ENCODE data around the gene PSMF1.

The PSMF1 gene, protein sequence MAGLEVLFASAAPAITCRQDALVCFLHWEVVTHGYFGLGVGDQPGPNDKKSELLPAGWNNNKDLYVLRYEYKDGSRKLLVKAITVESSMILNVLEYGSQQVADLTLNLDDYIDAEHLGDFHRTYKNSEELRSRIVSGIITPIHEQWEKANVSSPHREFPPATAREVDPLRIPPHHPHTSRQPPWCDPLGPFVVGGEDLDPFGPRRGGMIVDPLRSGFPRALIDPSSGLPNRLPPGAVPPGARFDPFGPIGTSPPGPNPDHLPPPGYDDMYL

DNA sequence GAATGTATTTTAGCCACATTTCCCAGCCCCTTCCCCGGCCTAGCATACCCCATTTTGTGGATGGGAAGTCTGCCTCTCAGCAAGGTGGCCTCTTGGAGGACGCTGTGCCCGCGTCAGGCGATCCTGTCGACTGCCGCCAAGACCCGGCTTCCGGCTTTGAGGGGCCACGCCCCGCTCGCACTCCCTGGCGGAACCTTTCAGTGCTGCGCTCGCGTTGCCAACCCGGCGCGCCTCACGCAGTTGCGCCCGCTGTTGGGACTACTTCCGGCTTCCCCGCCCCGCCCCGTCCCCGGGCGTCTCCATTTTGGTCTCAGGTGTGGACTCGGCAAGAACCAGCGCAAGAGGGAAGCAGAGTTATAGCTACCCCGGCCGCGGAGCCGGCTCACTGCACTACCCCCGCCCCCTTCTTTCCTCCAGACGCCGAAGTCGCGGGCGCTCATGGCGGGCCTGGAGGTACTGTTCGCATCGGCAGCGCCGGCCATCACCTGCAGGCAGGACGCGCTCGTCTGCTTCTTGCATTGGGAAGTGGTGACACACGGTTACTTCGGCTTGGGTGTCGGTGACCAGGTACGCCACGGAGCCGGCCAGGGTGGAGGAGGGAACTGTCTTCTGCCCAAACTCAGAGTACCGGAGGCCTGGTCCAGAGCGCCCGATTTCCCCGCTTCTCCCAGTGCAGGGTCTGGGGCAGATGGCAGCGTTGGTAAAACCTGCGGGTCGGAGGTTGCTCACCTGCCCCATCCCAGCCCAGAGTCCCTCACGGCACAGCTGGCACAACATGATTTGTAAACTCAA is at the start of gene PSMF1:
Gene PSMF1, plus strand, starts transcription at position 267 of the 792 bp plus-strand sequence. Its CDS starts 172 bp downstream, at position 439.
- DNase-seq (ENCODE audit: low spot score): peak; percentile 95

DNA sequence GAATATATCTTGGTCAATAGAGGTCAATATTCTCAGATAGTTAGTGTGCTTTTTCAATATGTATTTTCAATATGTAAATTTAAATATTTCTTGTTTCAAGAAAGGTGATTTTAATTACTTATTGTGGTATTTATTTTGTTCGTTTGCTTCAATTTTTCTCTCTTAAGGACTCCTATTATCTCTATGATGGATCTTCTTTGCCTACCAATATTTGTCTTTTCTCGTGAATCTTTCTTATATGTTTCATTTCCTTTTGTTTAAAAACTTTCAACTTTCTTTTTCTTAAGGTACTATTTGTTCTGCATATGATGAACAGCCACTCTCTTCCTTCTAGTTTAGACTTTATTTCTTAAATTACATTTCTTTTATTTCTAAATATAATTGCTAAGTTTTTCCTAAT is 46.1 kb upstream of the PSMF1 start:
- no peak for DNase-seq (ENCODE audit: low spot score)

DNA sequence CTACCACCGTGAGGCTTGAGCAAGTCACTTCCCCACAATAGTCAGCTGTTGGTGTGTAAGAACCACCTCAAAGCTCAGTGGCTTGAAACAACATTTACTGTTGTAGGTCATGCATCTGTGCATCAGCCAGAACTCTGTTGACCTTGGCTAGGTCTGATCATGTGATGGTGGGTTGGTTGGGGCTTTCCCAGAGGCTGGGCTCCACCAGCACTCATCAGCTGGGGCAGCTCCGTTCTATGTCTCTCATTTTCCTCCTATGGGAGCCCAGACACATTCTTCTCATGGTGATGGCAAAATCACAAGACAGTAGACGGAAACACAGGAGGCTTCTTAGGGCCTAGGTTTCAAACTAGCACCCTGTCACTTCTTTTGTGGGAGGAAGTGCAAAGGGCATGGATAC is 42.8 kb upstream of the PSMF1 start:
- DNase-seq (ENCODE audit: low spot score): peak; percentile 44

DNA sequence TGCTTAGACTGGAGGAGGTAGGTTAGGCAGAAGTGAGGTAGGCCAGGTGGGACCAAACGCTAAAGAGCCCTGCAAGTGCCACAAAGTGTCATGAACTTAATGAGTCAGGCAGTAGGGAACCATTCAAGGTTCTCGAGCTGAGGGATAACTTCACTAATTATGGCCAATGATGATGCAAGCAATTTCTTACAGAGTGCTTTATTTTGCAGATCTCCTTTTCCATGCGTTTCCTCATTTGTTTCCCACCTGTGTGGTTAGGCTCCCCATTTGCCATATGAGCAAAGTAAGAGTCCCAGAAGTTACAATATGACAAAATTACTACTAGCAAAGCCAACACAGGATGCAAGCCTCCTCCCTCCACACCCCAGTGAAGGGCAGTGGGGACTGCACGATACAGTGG is 36.5 kb upstream of the PSMF1 start:
- no peak for DNase-seq (ENCODE audit: low spot score)

DNA sequence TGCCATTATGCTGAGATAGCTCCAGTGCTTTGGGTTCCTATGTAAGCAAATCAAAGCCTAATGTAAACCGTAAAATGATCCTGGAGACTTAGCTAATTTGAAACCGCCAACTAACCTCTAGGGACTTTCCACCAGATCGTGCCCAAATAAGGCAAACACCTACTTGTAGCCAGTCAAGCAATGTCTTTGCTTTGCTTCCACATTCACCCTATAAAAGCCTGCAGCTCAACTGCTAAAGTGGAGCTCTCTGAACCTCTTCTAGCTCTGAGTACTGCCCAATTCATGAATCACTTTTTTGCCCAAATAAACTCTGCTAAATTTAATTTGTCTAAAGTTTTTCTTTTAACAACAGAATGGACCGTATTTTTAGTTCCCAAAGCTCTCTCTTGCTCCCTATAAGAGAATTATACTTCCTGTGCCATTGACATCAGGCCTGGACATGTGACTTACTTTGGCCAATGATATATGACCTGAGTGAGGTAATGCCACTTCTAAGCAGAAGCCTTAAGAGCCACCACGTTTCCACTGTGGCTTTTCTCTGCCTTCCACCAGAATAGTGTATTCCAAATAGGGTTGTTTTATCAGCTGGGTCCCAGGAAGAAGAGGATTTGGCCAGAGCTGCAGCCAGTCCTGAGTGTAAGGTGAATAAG is 34.8 kb upstream of the PSMF1 start:
- DNase-seq (ENCODE audit: low spot score): no peak

DNA sequence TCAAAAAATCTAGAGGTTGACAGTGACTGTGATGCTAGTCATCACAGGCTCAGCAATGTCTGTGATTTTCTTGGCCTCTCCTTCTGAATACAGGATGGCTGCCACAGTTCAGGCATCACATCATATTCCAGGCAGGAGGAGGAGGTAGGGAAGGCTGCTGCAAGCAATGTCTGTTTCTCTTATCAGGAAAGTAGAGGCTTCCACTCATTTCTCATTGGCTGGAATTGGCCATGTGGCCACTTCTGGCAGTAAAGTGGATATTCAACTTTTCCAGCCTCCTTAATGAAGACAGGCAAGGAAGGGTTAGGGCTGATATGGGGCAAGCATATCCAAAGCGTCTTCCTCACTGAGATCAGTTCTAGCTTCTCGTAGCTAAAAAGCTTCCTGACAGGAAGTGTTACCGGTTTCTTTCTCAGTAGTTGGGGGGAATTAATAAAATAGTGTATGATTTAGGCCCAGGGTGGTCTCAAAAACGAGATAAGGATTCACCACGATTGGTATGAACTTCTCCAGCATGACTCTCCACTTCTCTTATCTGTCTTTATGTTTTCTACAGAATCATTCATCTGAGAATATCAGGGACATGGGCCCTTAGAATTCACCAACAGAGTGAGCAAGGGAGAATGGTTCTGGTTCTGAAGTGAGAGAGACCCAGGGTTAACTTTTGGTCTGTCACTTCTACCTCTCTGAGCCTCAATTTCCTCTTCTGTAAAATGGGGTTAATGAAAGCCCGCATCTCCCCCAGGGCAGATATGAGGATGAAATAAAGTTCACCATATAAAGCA is 32.7 kb upstream of the PSMF1 start:
- DNase-seq (ENCODE audit: low spot score): no peak

DNA sequence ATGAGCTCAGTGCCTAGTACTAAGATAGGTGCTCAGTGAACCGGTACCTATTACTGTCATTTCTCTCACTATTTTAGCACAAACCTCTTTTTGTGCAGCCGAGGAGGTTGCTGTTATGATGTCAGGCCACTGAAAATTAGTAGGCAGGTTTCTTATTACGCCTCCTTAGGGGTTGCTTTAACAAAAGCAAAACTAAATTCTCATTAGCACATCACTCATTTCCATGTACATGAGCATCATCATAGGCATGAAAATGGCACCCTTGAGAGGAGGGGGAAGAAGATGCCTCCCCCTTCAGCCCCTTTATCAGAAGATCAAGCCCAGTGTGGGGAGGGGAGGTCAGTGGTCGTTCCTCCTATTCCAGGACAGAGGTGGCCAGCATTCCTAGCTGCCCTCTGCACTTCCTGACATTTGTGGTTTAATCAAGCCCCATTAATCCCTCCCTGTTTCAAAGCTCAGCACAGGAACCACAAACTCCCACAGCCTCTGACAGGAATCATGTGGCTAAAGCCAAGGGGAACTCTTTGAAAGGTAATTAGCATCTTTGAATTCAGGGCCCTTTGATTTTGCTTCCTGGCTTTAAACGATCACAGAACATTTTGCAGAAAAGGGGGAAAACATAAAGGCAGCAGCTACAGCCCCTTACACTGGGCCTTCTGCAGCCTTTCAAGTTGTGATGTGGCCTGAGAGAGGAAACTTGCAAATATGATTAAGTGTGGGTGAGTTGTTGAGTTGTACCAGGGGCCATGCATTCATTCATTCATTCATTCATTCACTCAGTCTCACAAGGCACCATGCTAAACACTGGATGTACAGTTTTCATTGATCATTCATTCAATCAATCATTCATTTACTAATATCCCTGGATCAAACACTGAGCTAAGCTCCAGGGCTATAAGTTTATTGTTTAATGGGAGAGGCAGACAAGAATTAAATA is 31.9 kb upstream of the PSMF1 start:
- DNase-seq (ENCODE audit: low spot score): no peak

DNA sequence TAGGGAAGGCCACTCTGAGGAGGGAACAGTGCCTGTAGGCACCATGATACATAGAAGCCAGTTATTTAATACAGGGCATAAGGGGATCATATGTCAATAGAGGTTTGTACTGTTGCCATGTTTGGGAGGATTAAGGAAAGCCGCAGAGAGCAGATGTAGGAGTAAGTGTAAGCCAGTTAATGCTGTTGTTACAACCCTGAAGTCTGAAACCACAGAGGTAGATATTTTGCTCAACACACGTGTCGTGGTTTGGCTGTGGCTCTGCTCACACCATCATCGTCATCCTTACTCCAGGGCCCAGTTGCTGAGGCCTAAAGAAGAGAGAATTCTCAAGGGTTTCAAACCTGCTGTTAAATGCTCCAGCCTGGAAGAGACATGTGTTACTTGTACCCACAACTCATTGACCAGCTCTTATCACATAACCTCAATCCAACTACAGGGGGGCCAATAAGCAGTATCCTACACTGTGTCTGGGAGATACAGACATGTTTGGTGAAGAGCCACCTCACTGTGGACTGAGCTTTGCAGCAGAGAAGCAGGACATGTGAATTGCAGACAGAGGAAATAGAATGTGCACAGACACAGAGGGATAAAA is 31.0 kb upstream of the PSMF1 start:
- no peak for DNase-seq (ENCODE audit: low spot score)

DNA sequence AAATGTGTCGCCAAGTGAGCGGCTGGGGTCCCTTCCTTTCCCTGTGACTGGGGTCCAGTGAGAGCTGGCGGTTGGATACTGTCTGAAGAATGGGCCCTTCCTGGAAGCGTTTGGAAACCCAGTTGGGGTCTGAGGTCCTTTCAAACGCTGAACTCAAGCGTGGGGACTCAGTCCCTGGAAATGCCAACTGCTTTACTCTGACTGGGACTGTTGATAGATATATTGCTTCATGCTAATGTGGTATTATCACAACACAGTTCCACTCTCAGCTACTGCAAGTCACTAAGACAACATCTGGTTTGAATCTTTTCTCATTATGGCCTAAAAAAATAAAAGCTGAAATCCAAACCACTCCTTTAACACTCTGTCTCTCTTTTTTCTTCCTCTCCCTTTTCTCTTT is 23.7 kb upstream of the PSMF1 start:
- DNase-seq (ENCODE audit: low spot score): no peak

DNA sequence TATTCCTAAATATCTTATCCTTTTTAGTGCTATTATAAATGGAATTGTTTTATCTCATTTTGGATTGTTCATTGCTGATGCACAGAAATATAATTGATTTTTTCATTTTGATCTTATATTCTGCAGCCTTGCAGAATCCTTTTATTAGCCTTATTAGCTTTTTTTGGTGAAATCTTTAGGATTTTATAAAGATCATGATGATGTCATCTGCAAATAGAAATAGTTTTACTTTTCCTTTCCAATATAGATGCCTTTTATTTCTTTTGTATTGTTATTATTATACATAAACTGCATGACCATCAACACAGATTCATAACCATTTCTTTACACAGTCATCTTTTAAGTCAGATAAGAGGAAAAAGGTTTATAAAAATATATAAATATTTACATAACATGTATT is 16.9 kb upstream of the PSMF1 start:
- DNase-seq (ENCODE audit: low spot score): no peak

DNA sequence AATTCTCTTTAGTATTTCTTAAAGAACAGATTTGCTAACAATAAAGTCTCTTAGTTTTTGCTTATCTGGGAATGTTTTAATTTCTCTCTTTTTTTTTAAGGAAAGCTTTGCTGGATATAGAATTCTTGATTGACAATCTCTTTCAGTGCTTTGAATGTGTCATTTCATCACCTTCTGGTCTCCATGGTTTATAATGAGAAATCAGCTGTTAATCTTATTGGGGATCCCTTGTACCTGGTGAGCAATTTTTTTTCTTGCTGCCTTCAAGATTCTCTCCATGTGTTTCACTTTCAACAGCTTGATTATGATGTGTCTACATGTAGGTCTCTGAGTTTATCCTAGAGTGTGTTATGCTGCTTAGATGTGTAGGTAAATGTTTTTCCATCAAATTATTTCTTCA is 16.4 kb upstream of the PSMF1 start:
- no peak for DNase-seq (ENCODE audit: low spot score)

DNA sequence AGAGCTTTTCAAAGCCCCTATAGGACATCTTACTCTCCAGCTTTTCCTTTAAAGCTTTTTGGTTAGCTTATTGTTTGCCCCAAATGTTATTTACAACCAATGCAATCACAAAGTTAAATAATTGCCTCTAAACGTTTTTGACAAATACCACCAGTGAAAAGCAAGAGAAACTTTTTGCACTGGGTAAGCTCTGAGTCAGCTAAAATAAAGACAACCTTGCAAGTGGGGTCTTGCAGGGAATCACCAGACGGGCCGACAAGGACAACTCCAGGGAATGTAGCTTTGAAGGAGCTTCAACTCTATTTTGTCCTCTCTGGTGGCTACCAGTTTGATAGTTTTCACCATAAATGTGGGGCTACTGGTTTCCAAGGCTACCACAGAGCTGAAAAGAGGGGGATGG is 14.7 kb upstream of the PSMF1 start:
- DNase-seq (ENCODE audit: low spot score): no peak

DNA sequence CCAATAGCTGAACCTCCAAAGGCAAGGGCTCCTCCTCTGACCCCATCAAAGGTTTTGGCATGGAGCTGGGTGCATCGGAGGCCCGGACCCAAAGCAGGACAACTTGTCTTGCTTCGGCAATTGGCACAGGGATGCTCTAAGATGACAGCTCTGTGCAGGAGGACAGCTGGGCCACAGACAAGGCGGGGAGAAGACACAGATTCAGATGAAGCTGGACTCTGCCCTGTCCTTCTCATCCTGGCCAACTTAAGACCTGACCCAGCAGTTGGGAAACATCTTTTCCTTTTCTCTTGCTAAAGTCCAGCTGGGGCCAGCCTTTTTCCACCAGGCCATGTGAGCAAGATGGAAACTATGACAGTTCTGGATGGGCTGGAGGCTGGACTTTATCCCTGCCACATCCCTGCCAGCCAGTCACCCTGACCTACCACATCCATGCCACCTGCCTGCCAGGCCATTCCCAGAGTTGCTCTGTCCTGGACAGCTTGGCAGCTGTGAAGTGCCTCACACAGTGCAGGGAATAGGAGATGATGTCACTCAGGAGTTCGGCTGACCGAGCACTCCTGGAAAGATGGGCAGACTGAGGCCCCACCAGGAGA is 12.7 kb upstream of the PSMF1 start:
- DNase-seq (ENCODE audit: low spot score): no peak

DNA sequence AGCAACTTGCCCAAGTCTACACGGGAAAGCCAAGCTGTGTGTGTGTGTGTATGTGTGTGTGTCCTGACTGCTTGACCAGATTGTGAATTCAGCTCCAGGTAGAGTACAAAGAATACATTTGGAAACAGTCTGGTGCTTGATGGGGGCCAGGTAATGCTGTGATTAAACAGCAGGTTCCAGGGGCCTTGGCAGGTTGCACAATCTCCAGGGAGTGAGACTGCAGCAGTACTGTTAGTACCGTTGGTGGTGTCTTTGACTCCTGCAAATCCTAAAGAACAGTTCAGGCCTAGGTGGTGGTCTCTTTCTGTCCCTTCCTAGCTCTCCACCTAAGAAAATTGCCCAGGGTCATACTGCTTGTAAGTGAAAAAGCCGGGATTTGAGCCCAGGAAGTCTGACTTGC is 11.2 kb upstream of the PSMF1 start:
- DNase-seq (ENCODE audit: low spot score): no peak

DNA sequence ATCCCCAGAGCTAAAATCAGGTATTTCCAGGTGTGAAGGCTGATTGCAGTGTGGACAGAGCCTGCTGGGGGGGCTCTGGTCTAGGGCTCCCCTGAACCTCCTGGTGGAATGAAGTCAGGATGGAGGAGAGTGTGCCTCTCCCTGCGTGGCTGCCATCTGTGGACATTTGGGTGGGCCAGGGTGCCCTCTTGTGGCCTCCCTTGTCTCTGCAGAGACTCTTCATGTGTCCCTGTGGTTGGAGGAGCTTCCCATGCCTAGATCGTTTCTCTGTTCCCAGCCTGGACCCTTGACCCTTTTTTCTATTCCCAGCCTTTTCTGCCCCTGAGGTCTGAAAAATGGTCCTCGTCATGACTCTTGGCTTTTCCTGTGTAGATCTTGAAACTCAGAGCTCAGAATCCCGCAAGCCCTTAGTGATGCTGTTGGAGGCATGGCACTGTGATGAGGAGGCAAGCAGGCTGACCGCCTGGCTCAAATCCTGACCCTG is 9.9 kb upstream of the PSMF1 start:
- DNase-seq (ENCODE audit: low spot score): peak; percentile 47

DNA sequence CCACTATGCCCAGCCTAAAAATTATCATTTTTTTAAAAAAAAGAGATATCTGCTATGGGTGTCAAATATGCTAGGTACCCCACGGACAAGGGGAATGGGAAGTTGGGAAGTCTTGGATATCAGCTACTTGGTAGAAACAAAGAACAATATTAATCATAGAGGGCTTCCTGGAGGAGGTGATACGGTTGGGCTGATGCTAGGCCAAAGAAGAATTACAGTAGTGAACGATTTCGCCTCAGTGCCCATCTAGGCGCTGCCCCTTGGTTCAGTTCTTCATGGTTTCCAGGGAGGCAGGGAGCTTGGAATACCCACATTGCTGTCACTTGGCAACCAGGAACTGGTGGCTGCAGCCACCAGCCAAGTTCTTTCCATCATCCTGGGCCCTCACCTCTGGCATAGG is 5.5 kb upstream of the PSMF1 start:
- no peak for DNase-seq (ENCODE audit: low spot score)

DNA sequence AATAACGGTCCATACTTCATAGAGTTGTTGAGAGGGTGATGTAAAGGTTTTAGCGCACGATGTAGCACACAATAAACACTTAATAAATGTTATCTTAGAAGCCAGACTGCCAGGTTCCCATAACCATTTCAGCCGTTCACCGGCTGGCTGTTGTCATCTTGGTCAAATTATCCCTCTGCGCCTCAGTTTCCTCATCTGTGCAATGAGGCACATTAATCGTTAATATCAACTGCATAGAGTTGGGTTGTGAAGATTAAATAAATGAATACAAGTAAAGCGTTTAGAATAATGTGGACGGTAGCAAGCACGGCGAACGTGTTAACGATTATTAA is 432 bp upstream of the PSMF1 start:
- DNase-seq (ENCODE audit: low spot score): no peak

DNA sequence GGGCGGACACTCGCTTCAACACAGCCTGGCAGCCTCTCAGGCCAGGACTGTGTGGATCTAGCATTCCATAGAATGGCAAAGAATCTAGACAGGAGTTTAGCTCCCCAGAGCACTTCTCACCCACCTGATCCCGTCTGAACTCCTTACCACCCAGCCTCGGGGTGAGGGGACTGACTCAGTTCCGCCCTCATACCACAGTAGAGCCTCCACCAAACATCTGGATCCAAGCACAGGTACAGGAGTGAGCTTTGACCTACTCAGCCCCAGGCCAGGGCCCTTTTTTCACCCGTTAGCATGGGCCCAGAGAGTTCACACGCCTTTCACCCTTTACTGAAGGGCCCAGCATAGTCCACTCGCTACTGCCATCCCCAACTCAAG is 715 bp downstream of the PSMF1 start:
- DNase-seq (ENCODE audit: low spot score): no peak

DNA sequence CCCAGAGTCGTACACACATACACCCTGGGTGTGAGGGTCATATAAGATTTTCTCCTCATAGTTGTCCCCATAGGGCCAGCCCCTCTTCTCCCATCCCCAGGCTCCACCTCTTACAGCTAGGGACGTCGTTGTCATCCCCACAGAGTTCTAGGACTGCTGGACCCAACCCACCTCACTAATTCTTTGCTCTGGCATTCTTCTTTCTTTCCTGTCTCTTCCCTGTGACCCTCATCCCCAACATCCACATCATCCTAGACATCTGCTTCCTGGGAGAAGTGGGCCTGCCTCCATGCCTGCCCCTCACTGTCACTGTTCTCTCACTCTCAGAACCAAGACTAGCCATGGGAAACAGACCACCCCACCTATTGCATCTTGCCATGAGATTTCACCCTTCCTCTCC is 1.1 kb downstream of the PSMF1 start:
- DNase-seq (ENCODE audit: low spot score): no peak

DNA sequence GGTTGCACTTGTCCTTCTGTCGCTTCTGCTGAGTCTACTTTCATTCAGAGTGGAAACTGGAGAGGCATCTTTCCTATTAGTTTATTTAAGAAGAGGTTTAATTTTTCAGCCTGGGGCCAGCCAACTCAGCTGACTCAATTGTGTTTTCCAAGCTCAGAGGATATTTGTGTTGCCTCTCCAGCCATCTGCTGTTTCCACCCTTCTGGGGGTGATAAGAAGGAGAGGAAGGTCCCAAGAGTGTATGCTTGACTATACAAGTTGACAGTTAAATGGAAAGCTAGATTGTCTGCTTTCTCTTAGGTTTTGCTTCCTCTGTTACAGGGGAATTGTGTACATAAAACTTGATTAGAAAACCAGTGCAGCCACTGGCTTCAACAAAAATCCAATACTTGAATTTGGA is 3.0 kb downstream of the PSMF1 start:
- DNase-seq (ENCODE audit: low spot score): no peak
